H1 (cell line): ENCODE results near the gene FGF14. TPM values are rescaled to one million over a fixed set of nuclear protein-coding genes. Genes with fewer than 3 reads are reported as not detected.

ENCODE experiments used
- CTCF ChIA-PET: fragments of 300-600 bp; sonication (Branson Sonifier 250); formaldehyde crosslinking; loops from one replicate; lab custom pipeline; 2021; ENCODE audit not compliant: partially characterized antibody; lab: Charles Lee
- POLR2A ChIA-PET: fragments of 300-600 bp; sonication (Branson Sonifier 250); formaldehyde crosslinking; loops from one replicate; lab custom pipeline; 2021; ENCODE audit warnings: inconsistent platforms; ENCODE audit not compliant: partially characterized antibody; lab: Charles Lee
- DNase-seq, 2 experiments: peaks; one replicate each; pipeline versions ENCODE4 v3.0.0 to v3.0.0-alpha.2; 2010 to 2022; ENCODE audit warnings: low spot score in 2 of 2, low read depth in 1 of 2, mixed read lengths in 1 of 2
- FAIRE-seq: peaks from 2 replicates; lab custom pipeline; 2011; peaks lifted over from hg19 to GRCh38; lab: Jason Lieb, UNC
- H2AFZ ChIP-seq: 2 replicates; pipeline ENCODE4 v1.8.1; 2012; ENCODE audit warnings: low read length, inconsistent platforms
- H2AK5ac ChIP-seq: 2 replicates; pipeline ENCODE4 v1.6.1; 2013; ENCODE audit warnings: low read depth, low read length
- H2BK120ac ChIP-seq: replicated peaks from 2 replicates; pipeline ENCODE3; 2013; ENCODE audit warnings: low read depth, low read length, inconsistent platforms
- H2BK12ac ChIP-seq: 2 replicates; pipeline ENCODE4 v1.6.1; 2013; ENCODE audit warnings: low read depth, low read length
- H2BK15ac ChIP-seq: 2 replicates; pipeline ENCODE4 v1.6.1; 2013; ENCODE audit warnings: low read length
- H2BK20ac ChIP-seq: 2 replicates; pipeline ENCODE4 v1.6.1; 2013; ENCODE audit warnings: low read length
- H2BK5ac ChIP-seq: 2 replicates; pipeline ENCODE4 v1.6.1; 2013; ENCODE audit warnings: low read depth, low read length
- H3K14ac ChIP-seq: 2 replicates; pipeline ENCODE4 v1.6.1; 2013; ENCODE audit warnings: inconsistent platforms; ENCODE audit not compliant: insufficient read length
- H3K18ac ChIP-seq: 2 replicates; pipeline ENCODE4 v1.6.1; 2013; ENCODE audit warnings: low read length; ENCODE audit errors: extremely low read depth
- H3K23ac ChIP-seq: 2 replicates; pipeline ENCODE4 v1.6.1; 2013; ENCODE audit warnings: inconsistent platforms; ENCODE audit not compliant: insufficient read length
- H3K23me2 ChIP-seq: 2 replicates; pipeline ENCODE4 v1.6.1; 2013; ENCODE audit warnings: low read depth, low read length
- H3K27ac ChIP-seq: 2 replicates; pipeline ENCODE4 v1.6.1; 2011; ENCODE audit warnings: low read depth, low read length, inconsistent platforms
- H3K27me3 ChIP-seq, 4 experiments: replicated peaks in 1 of 4; 1 replicate in 1 of 4; 2 replicates in 3 of 4; pipeline versions ENCODE4 v1.6.1 to v1.8.1; 2011 to 2013; ENCODE audit warnings: low read length in 3 of 4, mild to moderate bottlenecking in 3 of 4, inconsistent platforms in 2 of 4, mixed read lengths in 2 of 4, moderate library complexity in 1 of 4; ENCODE audit not compliant: control insufficient read depth in 3 of 4, insufficient read depth in 3 of 4; ENCODE audit errors: extremely low read depth in 1 of 4
- H3K36me3 ChIP-seq, 4 experiments: 2 replicates each; pipeline versions ENCODE4 v1.6.1 to v1.8.1; 2011 to 2013; ENCODE audit warnings: mild to moderate bottlenecking in 4 of 4, low read length in 3 of 4, moderate library complexity in 2 of 4, control low read depth in 1 of 4, inconsistent platforms in 1 of 4; ENCODE audit not compliant: insufficient read depth in 4 of 4, control insufficient read depth in 2 of 4
- H3K4ac ChIP-seq: replicated peaks from 2 replicates; pipeline ENCODE3; 2013; ENCODE audit warnings: low read length, low read depth, mixed read lengths, inconsistent platforms; ENCODE audit not compliant: insufficient read length
- H3K4me1 ChIP-seq, 4 experiments: replicated peaks in 1 of 4; 1 replicate in 1 of 4; 2 replicates in 3 of 4; pipeline versions ENCODE4 v1.6.1 to v1.8.1; 2011 to 2013; ENCODE audit warnings: low read length in 3 of 4, inconsistent platforms in 2 of 4, mixed read lengths in 1 of 4; ENCODE audit not compliant: insufficient read depth in 4 of 4, control insufficient read depth in 3 of 4
- H3K4me2 ChIP-seq, 2 experiments: 2 replicates each; pipeline versions ENCODE4 v1.6.1 to v1.8.1; 2011 to 2013; ENCODE audit warnings: low read depth in 2 of 2, low read length in 2 of 2, control low read depth in 1 of 2, inconsistent platforms in 1 of 2, mild to moderate bottlenecking in 1 of 2; ENCODE audit not compliant: insufficient read depth in 1 of 2
- H3K4me3 ChIP-seq, 4 experiments: fragments of 200-600, 300-600 bp in 1 of 4; sonication (generic), shearing (Covaris generic), sonication (Bioruptor Twin) in 1 of 4; 2 replicates each; pipeline versions ENCODE4 v1.5.1 to v1.8.1; 2011 to 2016; ENCODE audit warnings: low read length in 4 of 4, low read depth in 3 of 4, control low read depth in 2 of 4, inconsistent platforms in 2 of 4, mild to moderate bottlenecking in 2 of 4, mixed read lengths in 1 of 4, moderate library complexity in 1 of 4; ENCODE audit not compliant: insufficient read depth in 2 of 4; ENCODE audit errors: extremely low read depth in 1 of 4
- H3K56ac ChIP-seq: replicated peaks from 2 replicates; pipeline ENCODE3; 2013; ENCODE audit warnings: low read depth, mild to moderate bottlenecking, mixed read lengths, low read length, inconsistent platforms; ENCODE audit not compliant: insufficient read length
- H3K79me1 ChIP-seq: 2 replicates; pipeline ENCODE4 v1.6.1; 2013; ENCODE audit warnings: low read depth, low read length, control low read depth
- H3K79me2 ChIP-seq, 2 experiments: 2 replicates each; pipeline versions ENCODE4 v1.6.1 to v1.8.1; 2012 to 2013; ENCODE audit warnings: low read length in 2 of 2, mild to moderate bottlenecking in 2 of 2, inconsistent platforms in 1 of 2; ENCODE audit not compliant: insufficient read depth in 2 of 2, control insufficient read depth in 1 of 2
- H3K9ac ChIP-seq, 4 experiments: replicated peaks in 1 of 4; 1 replicate in 1 of 4; 2 replicates in 3 of 4; pipeline versions ENCODE4 v1.6.1 to v1.8.1; 2011 to 2013; ENCODE audit warnings: low read depth in 3 of 4, low read length in 3 of 4, control low read depth in 2 of 4, mild to moderate bottlenecking in 2 of 4, moderate library complexity in 2 of 4, inconsistent platforms in 1 of 4; ENCODE audit errors: extremely low read depth in 1 of 4
- H3K9me3 ChIP-seq, 2 experiments: 2 replicates each; pipeline versions ENCODE4 v1.6.1 to v1.8.1; 2012 to 2013; ENCODE audit warnings: mild to moderate bottlenecking in 2 of 2, moderate library complexity in 2 of 2, control low read depth in 1 of 2, inconsistent platforms in 1 of 2, low read depth in 1 of 2, low read length in 1 of 2, mixed read lengths in 1 of 2; ENCODE audit not compliant: insufficient read depth in 2 of 2
- H4K20me1 ChIP-seq, 2 experiments: replicated peaks in 1 of 2; 2 replicates each; pipeline versions ENCODE3 to v1.8.1; 2011 to 2013; ENCODE audit warnings: inconsistent platforms in 2 of 2, low read length in 2 of 2, mild to moderate bottlenecking in 1 of 2; ENCODE audit not compliant: insufficient read depth in 2 of 2, control insufficient read depth in 1 of 2
- H4K5ac ChIP-seq: 2 replicates; pipeline ENCODE4 v1.6.1; 2013; ENCODE audit warnings: low read length, low read depth, mixed read lengths, inconsistent platforms; ENCODE audit not compliant: insufficient read length
- H4K8ac ChIP-seq: 2 replicates; pipeline ENCODE4 v1.8.0; 2013; ENCODE audit warnings: mild to moderate bottlenecking, moderate library complexity, low read length, inconsistent platforms; ENCODE audit not compliant: insufficient read depth; ENCODE audit errors: extremely low read depth
- H4K91ac ChIP-seq: replicated peaks from 2 replicates; pipeline ENCODE3; 2013; ENCODE audit warnings: low read length, mixed read lengths, inconsistent platforms; ENCODE audit not compliant: insufficient read length
- CHD2 ChIP-seq: IDR thresholded peaks from 2 replicates; pipeline ENCODE4 v1.6.1; 2012; ENCODE audit warnings: low read length, improper control_type of control experiment
- GABPA ChIP-seq: IDR thresholded peaks from 2 replicates; pipeline ENCODE4 v1.6.1; 2011; ENCODE audit warnings: mild to moderate bottlenecking, low read length, moderate library complexity, borderline replicate concordance; ENCODE audit not compliant: insufficient read depth
- SP2 ChIP-seq: IDR thresholded peaks from 2 replicates; pipeline ENCODE4 v1.6.1; 2012; ENCODE audit warnings: mild to moderate bottlenecking, low read length, inconsistent platforms
- TEAD4 ChIP-seq: IDR thresholded peaks from 2 replicates; pipeline ENCODE4 v1.6.1; 2012; ENCODE audit warnings: low read depth, low read length, inconsistent platforms, mixed read lengths
- WGBS, 2 experiments: shearing (Covaris generic) in 1 of 2; methylation state at CpG; one replicate each; pipeline versions ENCODE4 v1.1.6 to v1.1.7; 2013 to 2015; ENCODE audit warnings: low lambda C conversion rate in 2 of 2, mixed read lengths in 2 of 2, inconsistent platforms in 1 of 2, low coverage in 1 of 2, missing lambda C conversion rate in 1 of 2; ENCODE audit not compliant: insufficient replicate concordance in 2 of 2, insufficient coverage in 1 of 2, insufficient read length in 1 of 2; ENCODE audit errors: extremely low coverage in 1 of 2, missing lambda C conversion rate in 1 of 2; 5-methylcytosine and 5-hydroxymethylcytosine counted together
- polyA plus RNA-seq, 7 experiments: library from polyadenylated mRNA; depleted of rRNA in 3 of 7; stranded (reverse) in 5 of 7; unstranded in 2 of 7; fragments of >200 nt in 5 of 7; fragments of 200-250 nt in 2 of 7; gene quantifications; 1 replicate in 5 of 7; 2 replicates in 1 of 7; 4 replicates in 1 of 7; pipeline versions ENCODE4 v1.2.1 to v1.2.3, GENCODE V29; 2011 to 2013; ENCODE audit warnings: missing spikeins in 2 of 7, mixed read lengths in 2 of 7
- total RNA-seq: library from RNA; stranded (reverse); fragmentation: NEBNext Ultra II Directional; extraction: Animal tissue kit (Norgen Biotek cat#: 25700); gene quantifications from 2 replicates; pipeline ENCODE4 v1.2.1, GENCODE V29; 2021
- TF ChIP-seq, protein P1 (sequence below): IDR thresholded peaks from 2 replicates; pipeline ENCODE4 v1.6.1; 2011; ENCODE audit warnings: low read length, improper control_type of control experiment

The FGF14 gene
- total and polyA plus RNA-seq, 2 of the 8 experiments (the other 6 are each of a cell fraction or from before 2014, with no cell fraction given) = 0.05 to 0.58 TPM

DNA sequence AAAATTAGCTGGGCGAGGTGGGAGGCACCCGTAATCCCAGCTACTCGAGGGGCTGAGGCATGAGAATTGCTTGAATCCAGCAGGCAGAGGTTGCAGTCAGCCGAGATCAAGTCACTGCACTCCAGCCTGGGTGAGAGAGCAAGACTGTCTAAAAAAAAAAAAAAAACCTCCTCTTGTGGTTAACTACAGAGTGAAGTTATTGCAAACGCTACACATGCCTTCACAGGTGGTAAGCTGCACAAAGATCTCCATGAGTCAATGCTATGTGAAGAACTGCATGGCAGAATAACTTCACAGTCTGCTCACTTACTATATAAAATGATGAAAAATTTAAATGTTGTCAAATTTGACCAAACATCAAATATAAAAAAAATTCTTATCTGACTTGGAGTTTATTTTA, 436.8 kb downstream of the FGF14 start:
- Histone ChIP-seq H3K27ac (no peak overlapping the region), H3K18ac (no peak overlapping the region), H4K91ac (no peak overlapping the region), H2AFZ (no peak overlapping the region), H3K36me3 (no peaks in the 10 kb centered on the region), H3K23ac (no peak overlapping the region), H4K8ac (no peak overlapping the region), H3K4ac (no peak overlapping the region), H4K20me1 (no peaks in the 10 kb centered on the region), H3K27me3 (no peaks in the 10 kb centered on the region), H3K4me1 (no peaks in the 10 kb centered on the region), H2BK120ac (no peak overlapping the region), H2BK12ac (no peak overlapping the region), H3K9me3 (no peaks in the 10 kb centered on the region), H3K23me2 (no peaks in the 10 kb centered on the region), H2AK5ac (no peak overlapping the region), H3K79me2 (no peaks in the 10 kb centered on the region), H3K14ac (no peak overlapping the region), H2BK20ac (no peak overlapping the region), H3K56ac (no peak overlapping the region), H2BK15ac (no peak overlapping the region), H3K4me3 (no peak overlapping the region), H3K79me1 (no peaks in the 10 kb centered on the region), H3K9ac (no peak overlapping the region), H4K5ac (no peak overlapping the region), H2BK5ac (no peak overlapping the region), H3K4me2 (no peak overlapping the region)
- DNase-seq (no peak), FAIRE-seq (no peak)
- ChIA-PET CTCF (no interaction called here), POLR2A (no interaction called here)
- TF ChIP-seq GABPA (no peak), CHD2 (no peak), TEAD4 (no peak), SP2 (no peak)
- TF ChIP-seq, protein P1, sequence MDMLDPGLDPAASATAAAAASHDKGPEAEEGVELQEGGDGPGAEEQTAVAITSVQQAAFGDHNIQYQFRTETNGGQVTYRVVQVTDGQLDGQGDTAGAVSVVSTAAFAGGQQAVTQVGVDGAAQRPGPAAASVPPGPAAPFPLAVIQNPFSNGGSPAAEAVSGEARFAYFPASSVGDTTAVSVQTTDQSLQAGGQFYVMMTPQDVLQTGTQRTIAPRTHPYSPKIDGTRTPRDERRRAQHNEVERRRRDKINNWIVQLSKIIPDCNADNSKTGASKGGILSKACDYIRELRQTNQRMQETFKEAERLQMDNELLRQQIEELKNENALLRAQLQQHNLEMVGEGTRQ = no peak
- WGBS, 2 experiments = 92% methylated on average over 5 of the region's 5 CpGs; no CpG with 5 or more reads in 1 of the 2 experiments
